ENCODE measurements around the gene RNF212B.

- TF ChIP-seq, protein P1, sequence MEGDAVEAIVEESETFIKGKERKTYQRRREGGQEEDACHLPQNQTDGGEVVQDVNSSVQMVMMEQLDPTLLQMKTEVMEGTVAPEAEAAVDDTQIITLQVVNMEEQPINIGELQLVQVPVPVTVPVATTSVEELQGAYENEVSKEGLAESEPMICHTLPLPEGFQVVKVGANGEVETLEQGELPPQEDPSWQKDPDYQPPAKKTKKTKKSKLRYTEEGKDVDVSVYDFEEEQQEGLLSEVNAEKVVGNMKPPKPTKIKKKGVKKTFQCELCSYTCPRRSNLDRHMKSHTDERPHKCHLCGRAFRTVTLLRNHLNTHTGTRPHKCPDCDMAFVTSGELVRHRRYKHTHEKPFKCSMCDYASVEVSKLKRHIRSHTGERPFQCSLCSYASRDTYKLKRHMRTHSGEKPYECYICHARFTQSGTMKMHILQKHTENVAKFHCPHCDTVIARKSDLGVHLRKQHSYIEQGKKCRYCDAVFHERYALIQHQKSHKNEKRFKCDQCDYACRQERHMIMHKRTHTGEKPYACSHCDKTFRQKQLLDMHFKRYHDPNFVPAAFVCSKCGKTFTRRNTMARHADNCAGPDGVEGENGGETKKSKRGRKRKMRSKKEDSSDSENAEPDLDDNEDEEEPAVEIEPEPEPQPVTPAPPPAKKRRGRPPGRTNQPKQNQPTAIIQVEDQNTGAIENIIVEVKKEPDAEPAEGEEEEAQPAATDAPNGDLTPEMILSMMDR (IDR thresholded peaks at IDR 0.05) = no peak
- TF ChIP-seq POLR2A (IDR thresholded peaks at IDR 0.05) = no peak
These were observed 22.3 kb upstream of the RNF212B start for GRCh38 chr14:23215421-23215820.
